ENCODE results near the gene XYLT1.

DNA sequence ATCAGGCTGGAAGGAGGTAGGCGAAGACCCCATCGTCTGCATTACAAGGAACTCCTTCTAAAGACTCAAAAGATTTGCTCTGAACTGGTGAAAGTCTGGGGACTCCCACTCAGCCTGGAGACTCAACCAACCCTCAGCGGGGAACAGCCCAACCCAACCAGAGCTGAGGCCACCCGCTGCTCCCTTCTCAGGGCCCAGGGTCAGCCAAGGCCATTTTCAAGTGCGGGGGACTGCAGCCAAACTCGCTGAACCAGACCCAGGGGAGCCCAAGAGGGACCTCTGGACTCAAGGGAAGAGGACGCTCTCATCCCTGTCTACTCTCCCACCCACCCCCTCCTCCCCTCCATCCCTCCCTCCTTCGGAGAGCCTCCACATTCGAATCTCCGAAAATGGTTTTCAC lies 24.1 kb downstream of the XYLT1 start:
- no peak for TF ChIP-seq POLR2A (IDR thresholded peaks at IDR 0.05)
- TF ChIP-seq CTCF (IDR thresholded peaks at IDR 0.05), result no peak
- TF ChIP-seq POLR2AphosphoS5 (IDR thresholded peaks at IDR 0.05; ENCODE audit: insufficient read depth in 1 of 2, low read depth in 1 of 2), result no peak

Data from vagina (tissue), 2 donors.